Measurements from ENCODE around the gene CNOT2. TPM values are rescaled to one million over a fixed set of nuclear protein-coding genes. Genes with fewer than 3 reads are reported as not detected.
"Not testable (repeated sequence)": the region's sequence is repeated elsewhere in the genome, so short reads cannot be mapped to it uniquely, and the experiment has no call there.

CNOT2 gene
- total RNA-seq, 1 donor from 2014 or later = 67.2 TPM

- Mint-ChIP-seq H3K4me3 (ENCODE audit: unreplicated experiment) (no peak overlapping the region), H3K9me3 (ENCODE audit: unreplicated experiment) (peaks cover 7% of the 10 kb centered on the region)
- H3K4me1 ChIP-seq (ENCODE audit: insufficient read depth, low read length) = no peaks in the 10 kb centered on the region
These were observed 146.4 kb downstream of the CNOT2 start for GRCh38 chr12:70389678-70390077.

DNA sequence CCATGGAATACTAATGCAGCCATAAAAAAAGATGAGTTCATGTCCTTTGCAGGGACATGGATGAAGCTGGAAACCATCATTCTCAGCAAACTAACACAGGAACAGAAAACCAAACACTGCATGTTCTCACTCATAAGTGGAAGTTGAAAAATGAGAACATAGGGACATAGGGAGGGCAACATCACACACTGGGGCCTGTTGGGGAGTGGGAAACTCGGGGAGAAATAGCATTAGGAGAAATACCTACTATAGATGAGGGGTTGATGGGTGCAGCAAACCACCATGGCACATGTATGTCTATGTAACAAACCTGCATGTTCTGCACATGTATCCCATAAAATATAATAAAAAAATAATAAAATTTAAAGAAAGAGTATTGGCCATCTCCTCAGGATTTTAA is 149.4 kb downstream of the CNOT2 start:
- Mint-ChIP-seq H3K4me1 (ENCODE audit: low read depth, unreplicated experiment) (peaks cover 13% of the 10 kb centered on the region), H3K36me3 (ENCODE audit: low read depth, unreplicated experiment) (peaks cover 11% of the 10 kb centered on the region), H3K4me3 (ENCODE audit: unreplicated experiment) (peak overlapping the region; percentile 12), H3K27ac (ENCODE audit: unreplicated experiment) (peak overlapping the region; percentile 67)
- not testable (repeated sequence) for DNase-seq (ENCODE audit: low read depth); H3K36me3 ChIP-seq (ENCODE audit: insufficient read depth, low read length); H2AFZ ChIP-seq (ENCODE audit: low read depth, low read length); H3K9me3 Mint-ChIP-seq (ENCODE audit: unreplicated experiment); H3K9ac ChIP-seq (ENCODE audit: low read length); H4K20me1 ChIP-seq (ENCODE audit: insufficient read depth, low read length); H3K27me3 ChIP-seq (ENCODE audit: insufficient read depth, low read length); H3K9me3 ChIP-seq (ENCODE audit: insufficient read depth, low read depth, low read length); H3K79me2 ChIP-seq (ENCODE audit: insufficient read depth, low read length); H3K27ac ChIP-seq (ENCODE audit: low read depth, low read length); H3K4me2 ChIP-seq (ENCODE audit: low read length); H3K4me3 ChIP-seq (ENCODE audit: insufficient read depth, low read depth, low read length); H3K4me1 ChIP-seq (ENCODE audit: insufficient read depth, low read length); H3K27me3 Mint-ChIP-seq (ENCODE audit: low read depth, unreplicated experiment); FAIRE-seq

More at GRCh38 chr12:70389678-70390077, 146.4 kb downstream of the CNOT2 start:
- no peak overlapping the region for H3K4me3 ChIP-seq (ENCODE audit: insufficient read depth, low read depth, low read length)
- H3K27ac Mint-ChIP-seq (ENCODE audit: unreplicated experiment) = no peak overlapping the region
- H3K9me3 ChIP-seq (ENCODE audit: insufficient read depth, low read depth, low read length) = no peaks in the 10 kb centered on the region
- DNase-seq (ENCODE audit: low read depth) (no peak), FAIRE-seq (no peak)
- no peaks in the 10 kb centered on the region for H3K79me2 ChIP-seq (ENCODE audit: insufficient read depth, low read length)
- no peak overlapping the region for H3K27ac ChIP-seq (ENCODE audit: low read depth, low read length)
- H4K20me1 ChIP-seq (ENCODE audit: insufficient read depth, low read length) = no peaks in the 10 kb centered on the region
- H3K27me3 Mint-ChIP-seq (ENCODE audit: low read depth, unreplicated experiment) = no peaks in the 10 kb centered on the region
- no peaks in the 10 kb centered on the region for H3K27me3 ChIP-seq (ENCODE audit: insufficient read depth, low read length)
- peaks cover 11% of the 10 kb centered on the region for H3K36me3 Mint-ChIP-seq (ENCODE audit: low read depth, unreplicated experiment)
- H3K9ac ChIP-seq (ENCODE audit: low read length) = no peak overlapping the region
- no peak overlapping the region for H2AFZ ChIP-seq (ENCODE audit: low read depth, low read length)
- H3K36me3 ChIP-seq (ENCODE audit: insufficient read depth, low read length) = no peaks in the 10 kb centered on the region
- TF ChIP-seq CTCF (IDR thresholded peaks at IDR 0.05; ENCODE audit: insufficient read depth, low read depth, low read length) = no peak
- no peak for TF ChIP-seq EZH2 (IDR thresholded peaks at IDR 0.05; ENCODE audit: insufficient read depth, low read length)
- no peak overlapping the region for H3K4me2 ChIP-seq (ENCODE audit: low read length)
- H3K4me1 Mint-ChIP-seq (ENCODE audit: low read depth, unreplicated experiment) = peaks cover 10% of the 10 kb centered on the region

GRCh38 chr12:70393787-70394499 is 150.7 kb downstream of the CNOT2 start:
- no peaks in the 10 kb centered on the region for H4K20me1 ChIP-seq (ENCODE audit: insufficient read depth, low read length)
- peaks cover 11% of the 10 kb centered on the region for H3K36me3 Mint-ChIP-seq (ENCODE audit: low read depth, unreplicated experiment)
- no peaks in the 10 kb centered on the region for H3K36me3 ChIP-seq (ENCODE audit: insufficient read depth, low read length)
- peaks cover 13% of the 10 kb centered on the region for H3K4me1 Mint-ChIP-seq (ENCODE audit: low read depth, unreplicated experiment)
- peak overlapping the region; percentile 10 for H3K27ac Mint-ChIP-seq (ENCODE audit: unreplicated experiment)
- H3K27me3 ChIP-seq (ENCODE audit: insufficient read depth, low read length) = no peaks in the 10 kb centered on the region
- H3K27me3 Mint-ChIP-seq (ENCODE audit: low read depth, unreplicated experiment) = no peaks in the 10 kb centered on the region
- FAIRE-seq = peak; percentile 77
- no peak overlapping the region for H3K4me2 ChIP-seq (ENCODE audit: low read length)
- no peak overlapping the region for H3K4me3 Mint-ChIP-seq (ENCODE audit: unreplicated experiment)
- no peak overlapping the region for H3K9ac ChIP-seq (ENCODE audit: low read length)
- no peaks in the 10 kb centered on the region for H3K79me2 ChIP-seq (ENCODE audit: insufficient read depth, low read length)
- H3K9me3 ChIP-seq (ENCODE audit: insufficient read depth, low read depth, low read length) = no peaks in the 10 kb centered on the region
- peaks cover 7% of the 10 kb centered on the region for H3K9me3 Mint-ChIP-seq (ENCODE audit: unreplicated experiment)
- no peaks in the 10 kb centered on the region for H3K4me1 ChIP-seq (ENCODE audit: insufficient read depth, low read length)
- DNase-seq (ENCODE audit: low read depth) = peak; percentile 43
- no peak overlapping the region for H3K27ac ChIP-seq (ENCODE audit: low read depth, low read length)
- no peak overlapping the region for H3K4me3 ChIP-seq (ENCODE audit: insufficient read depth, low read depth, low read length)
- TF ChIP-seq EZH2 (IDR thresholded peaks at IDR 0.05; ENCODE audit: insufficient read depth, low read length) (no peak), CTCF (IDR thresholded peaks at IDR 0.05; ENCODE audit: insufficient read depth, low read depth, low read length) (no peak)
- no peak overlapping the region for H2AFZ ChIP-seq (ENCODE audit: low read depth, low read length)

Data from astrocyte (in vitro differentiated cells and primary cell).